CD14-positive monocyte (primary cell): ENCODE data around the gene ESRRB. TPM values are rescaled to one million over a fixed set of nuclear protein-coding genes. Genes with fewer than 3 reads are reported as not detected.

Source experiments
- DNase-seq, 3 donors: peaks; one replicate each; pipeline ENCODE4 v3.0.0-alpha.2; 2011 to 2022
- H2AFZ ChIP-seq: 2 replicates; pipeline ENCODE4 v1.6.0; 2012; ENCODE audit warnings: mild to moderate bottlenecking, low read depth, low read length, inconsistent platforms; ENCODE audit not compliant: insufficient read depth, poor library complexity, severe bottlenecking
- H3K27ac ChIP-seq, 2 donors: 1 replicate in 1 of 2; 2 replicates in 1 of 2; pipeline ENCODE4 v1.5.1; 2012 to 2013; ENCODE audit warnings: low read length in 2 of 2, control low read depth in 1 of 2, inconsistent platforms in 1 of 2, low read depth in 1 of 2, mild to moderate bottlenecking in 1 of 2
- H3K27me3 ChIP-seq, 2 donors: one replicate each; pipeline versions ENCODE4 v1.6.0 to v1.6.1; 2011 to 2013; ENCODE audit warnings: low read length in 2 of 2; ENCODE audit not compliant: control insufficient read depth in 2 of 2, insufficient read depth in 2 of 2
- H3K36me3 ChIP-seq, 2 donors: replicated peaks in 1 of 2; 1 replicate in 1 of 2; 2 replicates in 1 of 2; pipeline versions ENCODE4 v1.5.1 to v1.6.1; 2012 to 2013; ENCODE audit warnings: low read length in 2 of 2, control low read depth in 1 of 2, inconsistent platforms in 1 of 2, mild to moderate bottlenecking in 1 of 2; ENCODE audit not compliant: insufficient read depth in 2 of 2, control insufficient read depth in 1 of 2
- H3K4me1 ChIP-seq, 2 donors: 1 replicate in 1 of 2; 2 replicates in 1 of 2; pipeline versions ENCODE4 v1.5.1 to v1.6.1; 2012 to 2013; ENCODE audit warnings: low read length in 2 of 2, control low read depth in 1 of 2, inconsistent platforms in 1 of 2, mild to moderate bottlenecking in 1 of 2, moderate library complexity in 1 of 2; ENCODE audit not compliant: insufficient read depth in 2 of 2, control insufficient read depth in 1 of 2
- H3K4me2 ChIP-seq: replicated peaks from 2 replicates; pipeline ENCODE3; 2012; ENCODE audit warnings: low read length, moderate library complexity, mild to moderate bottlenecking; ENCODE audit not compliant: poor library complexity, severe bottlenecking; ENCODE audit errors: extremely low read depth
- H3K4me3 ChIP-seq, 3 experiments: fragments of 200-600 bp in 1 of 3; sonication (generic) in 1 of 3; replicated peaks in 1 of 3; 1 replicate in 2 of 3; 2 replicates in 1 of 3; pipeline ENCODE4 v1.5.1; 2011 to 2013; ENCODE audit warnings: low read length in 3 of 3, mild to moderate bottlenecking in 3 of 3, control low read depth in 2 of 3, low read depth in 2 of 3, inconsistent platforms in 1 of 3, moderate library complexity in 1 of 3
- H3K79me2 ChIP-seq: 2 replicates; pipeline ENCODE4 v1.6.0; 2012; ENCODE audit warnings: mild to moderate bottlenecking, control low read depth, inconsistent platforms, low read length, moderate library complexity; ENCODE audit not compliant: insufficient read depth
- H3K9ac ChIP-seq: 2 replicates; pipeline ENCODE4 v1.6.0; 2017; ENCODE audit warnings: low read length, mild to moderate bottlenecking; ENCODE audit not compliant: insufficient read depth, poor library complexity, severe bottlenecking
- H3K9me3 ChIP-seq, 2 donors: replicated peaks in 1 of 2; 1 replicate in 1 of 2; 2 replicates in 1 of 2; pipeline versions ENCODE4 v1.5.1 to v1.6.1; 2012 to 2013; ENCODE audit warnings: low read length in 2 of 2, control low read depth in 1 of 2; ENCODE audit not compliant: control insufficient read depth in 1 of 2, insufficient read depth in 1 of 2
- H4K20me1 ChIP-seq: 2 replicates; pipeline ENCODE4 v1.6.0; 2012; ENCODE audit warnings: mild to moderate bottlenecking, low read length, control low read depth, moderate library complexity; ENCODE audit not compliant: insufficient read depth
- H3K27ac Mint-ChIP-seq, 7 donors: one replicate each; pipeline ENCODE4 v1.8.0; 2020; ENCODE audit warnings: mild to moderate bottlenecking in 7 of 7, mixed read lengths in 7 of 7, moderate library complexity in 6 of 7, inconsistent platforms in 2 of 7
- H3K27me3 Mint-ChIP-seq, 3 donors: one replicate each; pipeline ENCODE4 v1.8.0; 2021 to 2022; ENCODE audit warnings: low read depth in 3 of 3, mild to moderate bottlenecking in 3 of 3, mixed read lengths in 3 of 3, moderate library complexity in 3 of 3, inconsistent platforms in 1 of 3
- H3K36me3 Mint-ChIP-seq, 2 donors: one replicate each; pipeline ENCODE4 v1.8.0; 2020; ENCODE audit warnings: mixed read lengths in 2 of 2, inconsistent platforms in 1 of 2, mild to moderate bottlenecking in 1 of 2
- H3K4me1 Mint-ChIP-seq: one replicate; pipeline ENCODE4 v1.8.0; 2020; ENCODE audit warnings: mild to moderate bottlenecking, mixed read lengths
- H3K4me3 Mint-ChIP-seq, 2 donors: one replicate each; pipeline ENCODE4 v1.8.0; 2020; ENCODE audit warnings: mild to moderate bottlenecking in 2 of 2, mixed read lengths in 2 of 2, moderate library complexity in 1 of 2
- H3K9me3 Mint-ChIP-seq, 7 donors: one replicate each; pipeline ENCODE4 v1.8.0; 2020 to 2022; ENCODE audit warnings: mixed read lengths in 7 of 7, mild to moderate bottlenecking in 6 of 7, moderate library complexity in 6 of 7, inconsistent platforms in 2 of 7
- WGBS: methylation state at CpG from one replicate; pipeline ENCODE4 v1.1.5; 2013; ENCODE audit warnings: missing lambda C conversion rate; ENCODE audit not compliant: insufficient coverage; 5-methylcytosine and 5-hydroxymethylcytosine counted together
- intact Hi-C, 2 donors: fragments of 100-400 bp; cut with micrococcal nuclease; formaldehyde crosslinking; loops; one replicate each; pipeline versions ENCODE4 v1.15.0 to v1.15.1; 2023
- polyA plus RNA-seq, 3 donors: library from polyadenylated mRNA; depleted of rRNA in 1 of 3; unstranded in 2 of 3; stranded (reverse) in 1 of 3; fragments of 300-500 nt in 2 of 3; fragments of >200 nt in 1 of 3; fragmentation: Illumina TruSeq in 2 of 3; gene quantifications; 1 replicate in 2 of 3; 2 replicates in 1 of 3; pipeline ENCODE4 v1.2.3, GENCODE V29; 2012 to 2021
- TF ChIP-seq, protein P1 (sequence below): fragments of 200-600 bp; IDR thresholded peaks from one replicate; pipeline ENCODE4 v1.8.0; 2022; ENCODE audit warnings: antibody characterized with exemption, mild to moderate bottlenecking

The ESRRB gene
- polyA plus RNA-seq, 3 donors = 0.03 TPM; not detected in 2

DNA sequence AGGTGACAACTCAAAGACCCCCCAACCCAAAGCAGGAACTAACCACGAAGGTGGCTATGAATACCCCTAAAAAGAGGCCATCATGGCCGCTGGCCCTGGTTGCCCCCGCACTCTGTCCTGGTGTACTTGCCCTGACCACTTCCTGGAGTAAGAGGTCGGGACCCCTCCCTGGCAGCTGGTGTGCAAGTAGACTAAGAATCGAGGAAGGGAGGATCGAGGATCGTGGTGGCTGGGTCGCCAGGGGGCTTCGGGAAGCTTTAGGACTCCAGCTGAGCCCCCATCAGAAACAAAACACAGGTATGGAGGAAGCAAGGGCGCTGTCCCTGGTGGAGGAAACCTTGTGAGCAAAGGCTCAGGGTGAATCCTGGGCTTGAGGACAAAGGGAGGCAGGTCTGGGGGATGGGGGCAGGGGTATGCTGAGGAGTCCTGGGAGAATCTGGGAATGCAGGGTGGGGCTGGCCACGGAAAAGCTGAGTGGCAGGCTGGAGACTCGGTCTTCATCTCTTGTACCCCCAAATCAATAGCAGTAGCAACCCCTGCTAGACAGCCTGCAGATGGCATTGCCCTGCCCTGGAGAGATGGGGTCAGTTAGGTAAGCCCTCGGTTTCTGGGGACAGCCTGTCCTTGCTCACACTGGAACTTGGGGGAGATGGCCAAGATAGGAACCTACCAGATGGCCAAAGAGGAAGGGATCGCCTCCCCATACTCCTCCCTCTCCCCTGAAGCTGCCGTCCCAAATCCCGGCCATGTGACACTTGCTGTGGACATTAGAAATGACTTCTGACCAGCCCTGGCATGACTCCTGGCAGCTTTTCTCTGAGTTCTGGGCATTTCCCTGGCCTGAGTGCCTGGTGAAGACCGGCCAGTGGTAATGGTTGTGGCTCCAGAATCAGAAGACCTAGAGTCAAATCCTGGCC, 45.3 kb upstream of the ESRRB start:
- H3K4me1 Mint-ChIP-seq = peaks cover 1% of the 10 kb centered on the region
- DNase-seq = no peak
- intact Hi-C loops = no loop called here
- peaks cover 0 to 6% (median 0%) of the 10 kb centered on the region in 7 donors for H3K9me3 Mint-ChIP-seq
- H2AFZ ChIP-seq = no peak overlapping the region
- TF ChIP-seq, protein P1, sequence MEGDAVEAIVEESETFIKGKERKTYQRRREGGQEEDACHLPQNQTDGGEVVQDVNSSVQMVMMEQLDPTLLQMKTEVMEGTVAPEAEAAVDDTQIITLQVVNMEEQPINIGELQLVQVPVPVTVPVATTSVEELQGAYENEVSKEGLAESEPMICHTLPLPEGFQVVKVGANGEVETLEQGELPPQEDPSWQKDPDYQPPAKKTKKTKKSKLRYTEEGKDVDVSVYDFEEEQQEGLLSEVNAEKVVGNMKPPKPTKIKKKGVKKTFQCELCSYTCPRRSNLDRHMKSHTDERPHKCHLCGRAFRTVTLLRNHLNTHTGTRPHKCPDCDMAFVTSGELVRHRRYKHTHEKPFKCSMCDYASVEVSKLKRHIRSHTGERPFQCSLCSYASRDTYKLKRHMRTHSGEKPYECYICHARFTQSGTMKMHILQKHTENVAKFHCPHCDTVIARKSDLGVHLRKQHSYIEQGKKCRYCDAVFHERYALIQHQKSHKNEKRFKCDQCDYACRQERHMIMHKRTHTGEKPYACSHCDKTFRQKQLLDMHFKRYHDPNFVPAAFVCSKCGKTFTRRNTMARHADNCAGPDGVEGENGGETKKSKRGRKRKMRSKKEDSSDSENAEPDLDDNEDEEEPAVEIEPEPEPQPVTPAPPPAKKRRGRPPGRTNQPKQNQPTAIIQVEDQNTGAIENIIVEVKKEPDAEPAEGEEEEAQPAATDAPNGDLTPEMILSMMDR = no peak
- no peak overlapping the region for H3K4me3 ChIP-seq
- H3K9ac ChIP-seq = no peak overlapping the region
- H3K9me3 ChIP-seq = peaks cover 0 to 12% of the 10 kb centered on the region in 2 donors
- H4K20me1 ChIP-seq = no peaks in the 10 kb centered on the region
- H3K36me3 ChIP-seq = no peaks in the 10 kb centered on the region
- H3K79me2 ChIP-seq = no peaks in the 10 kb centered on the region
- no peak overlapping the region for H3K27ac ChIP-seq
- H3K27me3 ChIP-seq = peaks cover 13 to 36% of the 10 kb centered on the region in 2 donors
- H3K27ac Mint-ChIP-seq = no peak overlapping the region
- peaks cover 40 to 52% (median 42%) of the 10 kb centered on the region in 3 donors for H3K27me3 Mint-ChIP-seq
- peak overlapping the region in 1 of 2 donors; percentile 43 for H3K4me3 Mint-ChIP-seq
- no peaks in the 10 kb centered on the region for H3K36me3 Mint-ChIP-seq
- H3K4me1 ChIP-seq = no peaks in the 10 kb centered on the region
- 51% methylated on average over 7 of the region's 17 CpGs for WGBS
- no peak overlapping the region for H3K4me2 ChIP-seq

DNA sequence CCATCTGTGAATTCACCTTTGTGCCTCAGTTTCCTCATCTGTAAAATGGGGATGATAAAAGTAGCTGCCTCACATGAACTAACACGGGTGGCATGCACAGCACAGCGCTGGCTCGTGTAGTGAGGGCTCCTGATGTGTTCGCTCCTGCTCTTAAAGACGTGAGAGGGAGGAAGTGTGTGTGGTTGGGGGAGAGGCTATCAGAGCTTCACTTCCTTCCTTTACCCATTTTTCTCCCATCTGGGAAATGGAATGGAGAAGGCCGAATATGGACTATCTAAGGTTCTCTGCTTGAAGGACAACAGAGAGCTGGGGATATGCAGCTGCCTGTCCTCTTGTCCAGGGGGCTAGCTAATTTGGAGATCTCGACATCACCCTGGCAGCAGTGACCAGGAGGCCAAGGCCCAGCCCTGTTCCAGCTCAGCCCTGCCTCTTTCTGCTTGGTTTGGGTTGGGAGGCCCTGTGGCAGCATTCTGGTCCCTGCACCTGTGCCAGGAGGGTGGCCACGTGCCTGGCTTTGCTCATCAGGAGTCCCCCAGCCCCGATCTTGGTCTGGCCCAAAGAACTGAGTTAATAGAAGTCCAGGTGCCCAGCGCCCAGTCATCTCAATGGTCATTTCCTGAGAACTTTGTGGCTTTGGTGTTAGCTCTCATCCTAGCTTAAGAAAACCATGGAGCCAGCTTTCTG, 44.5 kb upstream of the ESRRB start:
- 66% methylated on average over 5 of the region's 10 CpGs for WGBS
- no peaks in the 10 kb centered on the region for H3K36me3 Mint-ChIP-seq
- intact Hi-C loops = no loop called here
- Histone ChIP-seq H3K27me3 (peaks cover 13 to 36% of the 10 kb centered on the region in 2 donors), H3K79me2 (no peaks in the 10 kb centered on the region), H3K9me3 (peaks cover 0 to 12% of the 10 kb centered on the region in 2 donors), H4K20me1 (no peaks in the 10 kb centered on the region), H3K9ac (no peak overlapping the region), H3K36me3 (no peaks in the 10 kb centered on the region), H3K4me1 (no peaks in the 10 kb centered on the region), H3K27ac (no peak overlapping the region), H3K4me3 (no peak overlapping the region), H2AFZ (no peak overlapping the region), H3K4me2 (no peak overlapping the region)
- peaks cover 1% of the 10 kb centered on the region for H3K4me1 Mint-ChIP-seq
- no peak overlapping the region for H3K27ac Mint-ChIP-seq
- peak overlapping the region in 1 of 2 donors; percentile 36 for H3K4me3 Mint-ChIP-seq
- peaks cover 0 to 6% (median 0%) of the 10 kb centered on the region in 7 donors for H3K9me3 Mint-ChIP-seq
- no peak for DNase-seq
- TF ChIP-seq, protein P1 = no peak
- H3K27me3 Mint-ChIP-seq = peaks cover 40 to 49% (median 42%) of the 10 kb centered on the region in 3 donors
